GM12878 (cell line): ENCODE data around the gene DNAJC11. TPM values are rescaled to one million over a fixed set of nuclear protein-coding genes. Genes with fewer than 3 reads are reported as not detected.

Experiments used
- ATAC-seq: fragments of 200-7000 bp; cut with Tn5 transposase; 3 replicates; pipeline ENCODE4 v1.9.1; 2020; ENCODE audit warnings: mild to moderate bottlenecking, moderate library complexity
- BruUV-seq: library from RNA; stranded (reverse); fragments of 400-500 nt; replicated peaks from 2 replicates; lab custom pipeline; 2021; lab: Mats Ljungman, UMichigan
- CTCF ChIA-PET: fragments of 300-600 bp; sonication (Branson Sonifier 250); formaldehyde crosslinking; extraction: SDS; loops from one replicate; lab custom pipeline; 2021; ENCODE audit warnings: inconsistent platforms; lab: Yijun Ruan, JAX
- POLR2A ChIA-PET: fragments of 350-600 bp; formaldehyde crosslinking; extraction: SDS; loops from one replicate; lab custom pipeline; 2021; ENCODE audit warnings: inconsistent platforms; lab: Charles Lee
- RAD21 ChIA-PET: fragments of 300-600 bp; sonication (Branson Sonifier 250); formaldehyde crosslinking; loops from one replicate; lab custom pipeline; 2023; ENCODE audit warnings: antibody characterized with exemption; ENCODE audit not compliant: unreplicated experiment; lab: Charles Lee
- SMC1A ChIA-PET: fragments of 300-600 bp; sonication (Branson Sonifier 250); formaldehyde crosslinking; loops from one replicate; lab custom pipeline; 2023; ENCODE audit not compliant: unreplicated experiment, uncharacterized antibody; lab: Charles Lee
- DNase-seq: peaks from one replicate; pipeline ENCODE4 v3.0.0-alpha.2; 2011; ENCODE audit warnings: low read depth, low spot score
- FAIRE-seq: peaks from 3 replicates; lab custom pipeline; 2011; peaks lifted over from hg19 to GRCh38; lab: Jason Lieb, UNC
- H2AFZ ChIP-seq: 2 replicates; pipeline ENCODE4 v1.6.0; 2011; ENCODE audit warnings: low read depth, low read length, control low read depth; ENCODE audit not compliant: control insufficient read depth
- H3K27ac ChIP-seq: 2 replicates; pipeline ENCODE4 v1.5.1; 2011; ENCODE audit warnings: control low read depth; ENCODE audit not compliant: control insufficient read depth, insufficient read depth
- H3K27me3 ChIP-seq, 2 experiments: replicated peaks in 1 of 2; 2 replicates each; pipeline versions ENCODE4 v1.6.0 to v1.6.1; 2011; ENCODE audit warnings: low read length in 1 of 2; ENCODE audit not compliant: control insufficient read depth in 2 of 2, insufficient read depth in 2 of 2
- H3K36me3 ChIP-seq, 2 experiments: 2 replicates each; pipeline ENCODE4 v1.5.1; 2011; ENCODE audit warnings: low read length in 1 of 2; ENCODE audit not compliant: control insufficient read depth in 2 of 2, insufficient read depth in 2 of 2
- H3K4me1 ChIP-seq: 2 replicates; pipeline ENCODE4 v1.6.1; 2011; ENCODE audit warnings: mild to moderate bottlenecking, low read length, moderate library complexity, mixed read lengths; ENCODE audit not compliant: control insufficient read depth, insufficient read depth
- H3K4me2 ChIP-seq: 2 replicates; pipeline ENCODE4 v1.6.0; 2011; ENCODE audit warnings: control low read depth; ENCODE audit not compliant: control insufficient read depth, insufficient read depth
- H3K4me3 ChIP-seq: fragments of 200-600 bp; sonication (generic); 2 replicates; pipeline ENCODE4 v1.5.1; 2016
- H3K79me2 ChIP-seq: 2 replicates; pipeline ENCODE4 v1.6.0; 2011; ENCODE audit warnings: low read length; ENCODE audit not compliant: control insufficient read depth, insufficient read depth
- H3K9ac ChIP-seq: 2 replicates; pipeline ENCODE4 v1.8.0; 2011; ENCODE audit warnings: low read length, control low read depth, mixed read lengths; ENCODE audit not compliant: control insufficient read depth, insufficient read depth
- H3K9me3 ChIP-seq: replicated peaks from 3 replicates; pipeline ENCODE4 v1.5.1; 2011; ENCODE audit warnings: mild to moderate bottlenecking, low read length; ENCODE audit not compliant: control insufficient read depth, insufficient read depth
- H4K20me1 ChIP-seq: 2 replicates; pipeline ENCODE4 v1.6.0; 2011; ENCODE audit not compliant: control insufficient read depth, insufficient read depth
- BCL11A ChIP-seq: IDR thresholded peaks from 2 replicates; pipeline ENCODE4 v1.6.1; 2011; ENCODE audit warnings: low read depth, low read length
- BHLHE40 ChIP-seq, 2 experiments: fragments of 450-650 bp in 1 of 2; IDR thresholded peaks; 2 replicates each; pipeline ENCODE4 v1.6.1; 2011 to 2017; ENCODE audit warnings: low read depth in 2 of 2, borderline replicate concordance in 1 of 2, improper control_type of control experiment in 1 of 2, low read length in 1 of 2, mild to moderate bottlenecking in 1 of 2
- CBFB ChIP-seq: IDR thresholded peaks from 2 replicates; pipeline ENCODE4 v1.6.1; 2016; ENCODE audit warnings: antibody characterized with exemption, low read depth
- CTCF ChIP-seq, 3 experiments: IDR thresholded peaks in 2 of 3; conservative IDR thresholded peaks in 1 of 3; 2 replicates each; pipeline ENCODE4 v1.5.1; 2011; ENCODE audit warnings: low read depth in 3 of 3, low read length in 3 of 3, mild to moderate bottlenecking in 3 of 3, control low read depth in 2 of 3, moderate library complexity in 2 of 3, inconsistent platforms in 1 of 3, mixed read lengths in 1 of 3; ENCODE audit not compliant: control insufficient read depth in 2 of 3, insufficient read depth in 1 of 3; ENCODE audit errors: extremely low read depth in 1 of 3
- EZH2 ChIP-seq: IDR thresholded peaks from 2 replicates; pipeline ENCODE4 v1.6.1; 2012; ENCODE audit warnings: low read depth, mild to moderate bottlenecking, control low read depth, inconsistent platforms, low read length, borderline replicate concordance; ENCODE audit not compliant: control insufficient read depth
- FOXK2 ChIP-seq: fragments of 450-650 bp; IDR thresholded peaks from 2 replicates; pipeline ENCODE4 v1.6.1; 2017; ENCODE audit warnings: mild to moderate bottlenecking, moderate library complexity
- MTA2 ChIP-seq: fragments of 450-650 bp; IDR thresholded peaks from 2 replicates; pipeline ENCODE4 v1.6.1; 2016; ENCODE audit warnings: low read depth, mild to moderate bottlenecking, moderate library complexity
- NKRF ChIP-seq: fragments of 450-650 bp; conservative IDR thresholded peaks from 2 replicates; pipeline ENCODE4 v1.6.1; 2017; ENCODE audit warnings: mild to moderate bottlenecking, moderate library complexity
- PAX5 ChIP-seq: IDR thresholded peaks from 2 replicates; pipeline ENCODE4 v1.6.1; 2011; ENCODE audit warnings: low read depth, low read length, borderline replicate concordance
- POLR2AphosphoS5 ChIP-seq: IDR thresholded peaks from 2 replicates; pipeline ENCODE4 v1.6.1; 2011; ENCODE audit warnings: mild to moderate bottlenecking, low read length, inconsistent platforms
- RB1 ChIP-seq: fragments of 450-650 bp; formaldehyde crosslinking; IDR thresholded peaks from 2 replicates; pipeline ENCODE4 v1.6.1; 2017; ENCODE audit warnings: mild to moderate bottlenecking, borderline replicate concordance
- RCOR1 ChIP-seq: conservative IDR thresholded peaks from 2 replicates; pipeline ENCODE4 v1.6.1; 2012; ENCODE audit warnings: low read depth, low read length, improper control_type of control experiment
- RFX5 ChIP-seq: IDR thresholded peaks from 2 replicates; pipeline ENCODE4 v1.6.1; 2011; ENCODE audit warnings: low read depth, low read length, improper control_type of control experiment
- SPI1 ChIP-seq: IDR thresholded peaks from 2 replicates; pipeline ENCODE4 v1.6.1; 2011; ENCODE audit warnings: low read depth, mild to moderate bottlenecking, low read length, moderate library complexity, borderline replicate concordance; ENCODE audit not compliant: insufficient read depth
- STAT1 ChIP-seq: fragments of 450-650 bp; conservative IDR thresholded peaks from 2 replicates; pipeline ENCODE4 v1.6.1; 2014; ENCODE audit warnings: antibody characterized with exemption, mild to moderate bottlenecking
- TCF7 ChIP-seq: IDR thresholded peaks from 2 replicates; pipeline ENCODE4 v1.6.1; 2014; ENCODE audit warnings: antibody characterized with exemption, borderline replicate concordance
- ZBTB11 ChIP-seq: fragments of 450-650 bp; formaldehyde crosslinking; IDR thresholded peaks from 2 replicates; pipeline ENCODE4 v1.5.0; 2022; ENCODE audit warnings: mild to moderate bottlenecking, missing genetic modification characterization
- ZNF274 ChIP-seq: IDR thresholded peaks from one replicate; pipeline ENCODE4 v1.8.0; 2011; ENCODE audit not compliant: insufficient read length, insufficient read depth
- WGBS: methylation state at CpG from one replicate; pipeline ENCODE4 v1.1.6; 2016; ENCODE audit warnings: low lambda C conversion rate; ENCODE audit not compliant: insufficient replicate concordance, insufficient coverage; ENCODE audit errors: missing lambda C conversion rate; 5-methylcytosine and 5-hydroxymethylcytosine counted together
- in situ Hi-C: fragments of 300-500 bp; cut with MboI; formaldehyde crosslinking; loops from 9 replicates; pipeline ENCODE4 v1.14.3; 2018; ENCODE audit warnings: mixed read lengths
- intact Hi-C: fragments of 100-400 bp; cut with micrococcal nuclease; formaldehyde crosslinking; loops from one replicate; pipeline ENCODE4 v1.14.2; 2022; ENCODE audit not compliant: unreplicated experiment
- polyA plus RNA-seq, 11 experiments: library from polyadenylated mRNA; depleted of rRNA in 4 of 11; unstranded in 6 of 11; stranded (reverse) in 5 of 11; fragments of >200 nt; fragmentation: Nextera tagmentation in 4 of 11; fragmentation: Illumina TruSeq in 1 of 11; extraction: Ambion mirVana in 4 of 11; extraction: Trizol in 1 of 11; gene quantifications; 1 replicate in 1 of 11; 2 replicates in 10 of 11; pipeline versions ENCODE4 v1.2.1 to v1.2.3, GENCODE V29; 2011 to 2016; ENCODE audit warnings: inconsistent platforms in 2 of 11, missing spikeins in 2 of 11, low read depth in 1 of 11
- total RNA-seq, 4 experiments: library from RNA; depleted of rRNA in 3 of 4; stranded (reverse); fragments of >200 nt in 3 of 4; fragmentation: Illumina TruSeq in 1 of 4; extraction: Trizol in 1 of 4; gene quantifications; 2 replicates each; pipeline versions ENCODE4 v1.2.1 to v1.2.3, GENCODE V29; 2013 to 2021

Gene DNAJC11
- total and polyA plus RNA-seq, 10 of the 15 experiments (the other 5 are each of a cell fraction or from before 2014, with no cell fraction given) = 5.0 to 58.8 (median 39.5) TPM

GRCh38 chr1:6597777-6598131 lies 103.9 kb downstream of the DNAJC11 start:
- Histone ChIP-seq H3K36me3 (peaks cover 10 to 21% of the 10 kb centered on the region in 2 experiments), H3K9me3 (no peaks in the 10 kb centered on the region), H3K27ac (no peak overlapping the region), H3K4me2 (no peak overlapping the region), H3K79me2 (peaks cover 36% of the 10 kb centered on the region), H4K20me1 (no peaks in the 10 kb centered on the region), H3K4me3 (no peak overlapping the region)
- ChIA-PET CTCF (interaction anchor here (1.4 kb wide), 1 partner anchor 43 kb away, joined by 6 read pairs; the partner anchor contains the start of genes NOL9 and TAS1R1), SMC1A (no interaction called here), RAD21 (no interaction called here), POLR2A (interaction anchor here (4.0 kb wide), 1 partner anchor 17 kb away, joined by 22 read pairs; the partner anchor contains the start of gene ZBTB48)
- ATAC-seq (no peak), DNase-seq (no peak)
- BruUV-seq = no TSS peak
- TF ChIP-seq POLR2AphosphoS5 = no peak
- TF ChIP-seq PAX5 = no peak
- TF ChIP-seq CTCF (IDR thresholded peaks at IDR 0.05 in 2 of 3, conservative IDR thresholded peaks at IDR 0.05 in 1 of 3; ENCODE audit: control insufficient read depth in 2 of 3, extremely low read depth in 1 of 3, insufficient read depth in 1 of 3, low read depth in 3 of 3, low read length in 3 of 3) = no peak
- TF ChIP-seq RB1 = no peak
- no peak for TF ChIP-seq ZBTB11
- no peak for TF ChIP-seq FOXK2
- TF ChIP-seq RCOR1 = no peak
- TF ChIP-seq CBFB = no peak
- no peak for TF ChIP-seq ZNF274
- no peak for TF ChIP-seq NKRF
- no peak for TF ChIP-seq MTA2
- no peak for TF ChIP-seq SPI1
- TF ChIP-seq BHLHE40 (IDR thresholded peaks at IDR 0.05; ENCODE audit: borderline replicate concordance in 1 of 2, low read depth in 2 of 2, low read length in 1 of 2) = no peak
- no peak for TF ChIP-seq STAT1
- TF ChIP-seq BCL11A = no peak
- no peak for TF ChIP-seq RFX5
- no peak for TF ChIP-seq EZH2
- no peak for TF ChIP-seq TCF7
- TF ChIP-seq, all 136 proteins: peak for 0
- peaks cover 9% of the 10 kb centered on the region for H3K4me1 ChIP-seq
- H2AFZ ChIP-seq = no peak overlapping the region
- in situ Hi-C loops (no loop called here), intact Hi-C loops (no loop called here)
- no peaks in the 10 kb centered on the region for H3K27me3 ChIP-seq
- no peak overlapping the region for H3K9ac ChIP-seq
- FAIRE-seq = no peak
- WGBS = over 99% methylated on average over 6 of the region's 6 CpGs
